IPS-18a (cell line): ENCODE data around the gene IL1RL1.

Source experiments
- H3K27ac ChIP-seq: one replicate; pipeline ENCODE4 v1.5.1; 2013; ENCODE audit warnings: low read length
- H3K27me3 ChIP-seq: one replicate; pipeline ENCODE4 v1.6.1; 2013; ENCODE audit warnings: mild to moderate bottlenecking, low read length; ENCODE audit not compliant: control insufficient read depth, insufficient read depth
- H3K36me3 ChIP-seq: one replicate; pipeline ENCODE4 v1.6.1; 2013; ENCODE audit warnings: low read depth, low read length; ENCODE audit not compliant: control insufficient read depth
- H3K4me1 ChIP-seq: one replicate; pipeline ENCODE4 v1.6.1; 2013; ENCODE audit warnings: low read depth, low read length; ENCODE audit not compliant: control insufficient read depth
- H3K4me3 ChIP-seq: one replicate; pipeline ENCODE4 v1.5.1; 2013; ENCODE audit warnings: low read length
- H3K9ac ChIP-seq: one replicate; pipeline ENCODE4 v1.6.1; 2013; ENCODE audit warnings: mild to moderate bottlenecking, low read length, moderate library complexity
- H3K9me3 ChIP-seq: one replicate; pipeline ENCODE4 v1.6.1; 2013; ENCODE audit warnings: low read depth, low read length; ENCODE audit not compliant: control insufficient read depth

The IL1RL1 gene

GRCh38 chr2:102278720-102279390, 32.5 kb upstream of the IL1RL1 start:
- Histone ChIP-seq H3K27ac (no peak overlapping the region), H3K4me3 (no peak overlapping the region), H3K36me3 (no peaks in the 10 kb centered on the region), H3K27me3 (no peaks in the 10 kb centered on the region), H3K9me3 (peaks cover 5% of the 10 kb centered on the region), H3K4me1 (no peaks in the 10 kb centered on the region), H3K9ac (no peak overlapping the region)

GRCh38 chr2:102279391-102279735, 32.0 kb upstream of the IL1RL1 start:
- H3K4me1 ChIP-seq = no peaks in the 10 kb centered on the region
- H3K27ac ChIP-seq = no peak overlapping the region
- peaks cover 5% of the 10 kb centered on the region for H3K9me3 ChIP-seq
- H3K9ac ChIP-seq = no peak overlapping the region
- H3K36me3 ChIP-seq = no peaks in the 10 kb centered on the region
- no peaks in the 10 kb centered on the region for H3K27me3 ChIP-seq
- no peak overlapping the region for H3K4me3 ChIP-seq

- Histone ChIP-seq H3K4me1 (no peaks in the 10 kb centered on the region), H3K9me3 (no peaks in the 10 kb centered on the region), H3K9ac (no peak overlapping the region), H3K36me3 (no peaks in the 10 kb centered on the region), H3K4me3 (no peak overlapping the region), H3K27ac (no peak overlapping the region), H3K27me3 (no peaks in the 10 kb centered on the region)
These were observed 28.7 kb upstream of the IL1RL1 start for GRCh38 chr2:102282678-102283091.

GRCh38 chr2:102283996-102284395, 27.4 kb upstream of the IL1RL1 start:
- H3K27ac ChIP-seq = no peak overlapping the region
- no peaks in the 10 kb centered on the region for H3K9me3 ChIP-seq
- no peak overlapping the region for H3K4me3 ChIP-seq
- no peaks in the 10 kb centered on the region for H3K4me1 ChIP-seq
- no peaks in the 10 kb centered on the region for H3K36me3 ChIP-seq
- no peak overlapping the region for H3K9ac ChIP-seq
- H3K27me3 ChIP-seq = no peaks in the 10 kb centered on the region

GRCh38 chr2:102284611-102285010, 26.8 kb upstream of the IL1RL1 start:
- no peaks in the 10 kb centered on the region for H3K9me3 ChIP-seq
- no peak overlapping the region for H3K4me3 ChIP-seq
- no peaks in the 10 kb centered on the region for H3K36me3 ChIP-seq
- no peak overlapping the region for H3K27ac ChIP-seq
- H3K9ac ChIP-seq = no peak overlapping the region
- no peaks in the 10 kb centered on the region for H3K4me1 ChIP-seq
- no peaks in the 10 kb centered on the region for H3K27me3 ChIP-seq

- no peak overlapping the region for H3K4me3 ChIP-seq
- no peak overlapping the region for H3K9ac ChIP-seq
- no peaks in the 10 kb centered on the region for H3K4me1 ChIP-seq
- no peaks in the 10 kb centered on the region for H3K9me3 ChIP-seq
- H3K27me3 ChIP-seq = no peaks in the 10 kb centered on the region
- no peak overlapping the region for H3K27ac ChIP-seq
- no peaks in the 10 kb centered on the region for H3K36me3 ChIP-seq
These were observed 26.0 kb upstream of the IL1RL1 start for GRCh38 chr2:102285368-102285767.

- H3K27me3 ChIP-seq = no peaks in the 10 kb centered on the region
These were observed 25.3 kb upstream of the IL1RL1 start for GRCh38 chr2:102286041-102286440.

GRCh38 chr2:102289129-102289528, 22.2 kb upstream of the IL1RL1 start:
- no peaks in the 10 kb centered on the region for H3K36me3 ChIP-seq
- H3K4me3 ChIP-seq = no peak overlapping the region
- no peak overlapping the region for H3K27ac ChIP-seq
- H3K27me3 ChIP-seq = no peaks in the 10 kb centered on the region
- no peaks in the 10 kb centered on the region for H3K4me1 ChIP-seq
- no peak overlapping the region for H3K9ac ChIP-seq
- H3K9me3 ChIP-seq = no peaks in the 10 kb centered on the region

More at GRCh38 chr2:102286041-102286440, 25.3 kb upstream of the IL1RL1 start:
- no peak overlapping the region for H3K27ac ChIP-seq
- no peaks in the 10 kb centered on the region for H3K36me3 ChIP-seq
- no peak overlapping the region for H3K4me3 ChIP-seq
- H3K4me1 ChIP-seq = no peaks in the 10 kb centered on the region
- H3K9me3 ChIP-seq = no peaks in the 10 kb centered on the region
- H3K9ac ChIP-seq = no peak overlapping the region

- H3K27ac ChIP-seq = no peak overlapping the region
- no peak overlapping the region for H3K9ac ChIP-seq
- H3K9me3 ChIP-seq = no peaks in the 10 kb centered on the region
- H3K4me1 ChIP-seq = no peaks in the 10 kb centered on the region
- H3K36me3 ChIP-seq = no peaks in the 10 kb centered on the region
- H3K4me3 ChIP-seq = no peak overlapping the region
- no peaks in the 10 kb centered on the region for H3K27me3 ChIP-seq
These were observed 20.8 kb upstream of the IL1RL1 start for GRCh38 chr2:102290594-102290993.

GRCh38 chr2:102291319-102292075, 19.9 kb upstream of the IL1RL1 start:
- H3K27me3 ChIP-seq = no peaks in the 10 kb centered on the region
- no peak overlapping the region for H3K27ac ChIP-seq
- H3K9me3 ChIP-seq = no peaks in the 10 kb centered on the region
- H3K36me3 ChIP-seq = no peaks in the 10 kb centered on the region
- H3K9ac ChIP-seq = no peak overlapping the region
- no peaks in the 10 kb centered on the region for H3K4me1 ChIP-seq
- H3K4me3 ChIP-seq = no peak overlapping the region

- H3K4me1 ChIP-seq = no peaks in the 10 kb centered on the region
- no peaks in the 10 kb centered on the region for H3K27me3 ChIP-seq
- H3K9me3 ChIP-seq = no peaks in the 10 kb centered on the region
- no peak overlapping the region for H3K4me3 ChIP-seq
- no peaks in the 10 kb centered on the region for H3K36me3 ChIP-seq
- H3K27ac ChIP-seq = no peak overlapping the region
- no peak overlapping the region for H3K9ac ChIP-seq
These were observed 16.4 kb upstream of the IL1RL1 start for GRCh38 chr2:102294802-102295489.
